GM12878 (cell line): ENCODE measurements around the gene WRAP73. TPM values are rescaled to one million over a fixed set of nuclear protein-coding genes. Genes with fewer than 3 reads are reported as not detected.

Source experiments
- ATAC-seq: fragments of 200-7000 bp; cut with Tn5 transposase; 3 replicates; pipeline ENCODE4 v1.9.1; 2020; ENCODE audit warnings: mild to moderate bottlenecking, moderate library complexity
- BruUV-seq: library from RNA; stranded (reverse); fragments of 400-500 nt; replicated peaks from 2 replicates; lab custom pipeline; 2021; lab: Mats Ljungman, UMichigan
- CTCF ChIA-PET: fragments of 300-600 bp; sonication (Branson Sonifier 250); formaldehyde crosslinking; extraction: SDS; loops from one replicate; lab custom pipeline; 2021; ENCODE audit warnings: inconsistent platforms; lab: Yijun Ruan, JAX
- POLR2A ChIA-PET: fragments of 350-600 bp; formaldehyde crosslinking; extraction: SDS; loops from one replicate; lab custom pipeline; 2021; ENCODE audit warnings: inconsistent platforms; lab: Charles Lee
- RAD21 ChIA-PET: fragments of 300-600 bp; sonication (Branson Sonifier 250); formaldehyde crosslinking; loops from one replicate; lab custom pipeline; 2023; ENCODE audit warnings: antibody characterized with exemption; ENCODE audit not compliant: unreplicated experiment; lab: Charles Lee
- SMC1A ChIA-PET: fragments of 300-600 bp; sonication (Branson Sonifier 250); formaldehyde crosslinking; loops from one replicate; lab custom pipeline; 2023; ENCODE audit not compliant: unreplicated experiment, uncharacterized antibody; lab: Charles Lee
- DNase-seq: peaks from one replicate; pipeline ENCODE4 v3.0.0-alpha.2; 2011; ENCODE audit warnings: low read depth, low spot score
- FAIRE-seq: peaks from 3 replicates; lab custom pipeline; 2011; peaks lifted over from hg19 to GRCh38; lab: Jason Lieb, UNC
- H2AFZ ChIP-seq: 2 replicates; pipeline ENCODE4 v1.6.0; 2011; ENCODE audit warnings: low read depth, low read length, control low read depth; ENCODE audit not compliant: control insufficient read depth
- H3K27ac ChIP-seq: 2 replicates; pipeline ENCODE4 v1.5.1; 2011; ENCODE audit warnings: control low read depth; ENCODE audit not compliant: control insufficient read depth, insufficient read depth
- H3K27me3 ChIP-seq, 2 experiments: replicated peaks in 1 of 2; 2 replicates each; pipeline versions ENCODE4 v1.6.0 to v1.6.1; 2011; ENCODE audit warnings: low read length in 1 of 2; ENCODE audit not compliant: control insufficient read depth in 2 of 2, insufficient read depth in 2 of 2
- H3K36me3 ChIP-seq, 2 experiments: 2 replicates each; pipeline ENCODE4 v1.5.1; 2011; ENCODE audit warnings: low read length in 1 of 2; ENCODE audit not compliant: control insufficient read depth in 2 of 2, insufficient read depth in 2 of 2
- H3K4me1 ChIP-seq: 2 replicates; pipeline ENCODE4 v1.6.1; 2011; ENCODE audit warnings: mild to moderate bottlenecking, low read length, moderate library complexity, mixed read lengths; ENCODE audit not compliant: control insufficient read depth, insufficient read depth
- H3K4me2 ChIP-seq: 2 replicates; pipeline ENCODE4 v1.6.0; 2011; ENCODE audit warnings: control low read depth; ENCODE audit not compliant: control insufficient read depth, insufficient read depth
- H3K4me3 ChIP-seq: fragments of 200-600 bp; sonication (generic); 2 replicates; pipeline ENCODE4 v1.5.1; 2016
- H3K79me2 ChIP-seq: 2 replicates; pipeline ENCODE4 v1.6.0; 2011; ENCODE audit warnings: low read length; ENCODE audit not compliant: control insufficient read depth, insufficient read depth
- H3K9ac ChIP-seq: 2 replicates; pipeline ENCODE4 v1.8.0; 2011; ENCODE audit warnings: low read length, control low read depth, mixed read lengths; ENCODE audit not compliant: control insufficient read depth, insufficient read depth
- H3K9me3 ChIP-seq: replicated peaks from 3 replicates; pipeline ENCODE4 v1.5.1; 2011; ENCODE audit warnings: mild to moderate bottlenecking, low read length; ENCODE audit not compliant: control insufficient read depth, insufficient read depth
- H4K20me1 ChIP-seq: 2 replicates; pipeline ENCODE4 v1.6.0; 2011; ENCODE audit not compliant: control insufficient read depth, insufficient read depth
- CHD4 ChIP-seq: fragments of 200-600 bp; sonication (generic); IDR thresholded peaks from 2 replicates; pipeline ENCODE4 v1.6.1; 2016; ENCODE audit warnings: mild to moderate bottlenecking
- GATAD2B ChIP-seq: fragments of 450-650 bp; conservative IDR thresholded peaks from 2 replicates; pipeline ENCODE4 v1.6.1; 2017; ENCODE audit warnings: low read depth, mild to moderate bottlenecking, moderate library complexity
- HDAC2 ChIP-seq: fragments of 200-600 bp; sonication (generic); IDR thresholded peaks from 2 replicates; pipeline ENCODE4 v1.6.1; 2017
- IKZF1 ChIP-seq: fragments of 450-650 bp; conservative IDR thresholded peaks from 2 replicates; pipeline ENCODE4 v1.6.1; 2017; ENCODE audit warnings: antibody characterized with exemption, mild to moderate bottlenecking
- KDM1A ChIP-seq: fragments of 200-600 bp; sonication (generic); IDR thresholded peaks from 2 replicates; pipeline ENCODE4 v1.6.1; 2016; ENCODE audit warnings: borderline replicate concordance
- NFXL1 ChIP-seq: fragments of 450-650 bp; IDR thresholded peaks from 2 replicates; pipeline ENCODE4 v1.6.1; 2017; ENCODE audit warnings: antibody characterized with exemption, mild to moderate bottlenecking, borderline replicate concordance
- RELA ChIP-seq: fragments of 450-650 bp; IDR thresholded peaks from 2 replicates; pipeline ENCODE4 v1.8.0; 2014; ENCODE audit warnings: borderline replicate concordance; ENCODE audit not compliant: partially characterized antibody
- SMARCA5 ChIP-seq: fragments of 450-650 bp; IDR thresholded peaks from 2 replicates; pipeline ENCODE4 v1.6.1; 2017; ENCODE audit warnings: mild to moderate bottlenecking
- USF2 ChIP-seq: IDR thresholded peaks from 2 replicates; pipeline ENCODE4 v1.6.1; 2011; ENCODE audit warnings: low read depth, low read length, improper control_type of control experiment, borderline replicate concordance
- ZNF592 ChIP-seq: fragments of 450-650 bp; IDR thresholded peaks from 2 replicates; pipeline ENCODE4 v1.6.1; 2017; ENCODE audit warnings: mild to moderate bottlenecking, moderate library complexity
- WGBS: methylation state at CpG from one replicate; pipeline ENCODE4 v1.1.6; 2016; ENCODE audit warnings: low lambda C conversion rate; ENCODE audit not compliant: insufficient replicate concordance, insufficient coverage; ENCODE audit errors: missing lambda C conversion rate; 5-methylcytosine and 5-hydroxymethylcytosine counted together
- in situ Hi-C: fragments of 300-500 bp; cut with MboI; formaldehyde crosslinking; loops from 9 replicates; pipeline ENCODE4 v1.14.3; 2018; ENCODE audit warnings: mixed read lengths
- intact Hi-C: fragments of 100-400 bp; cut with micrococcal nuclease; formaldehyde crosslinking; loops from one replicate; pipeline ENCODE4 v1.14.2; 2022; ENCODE audit not compliant: unreplicated experiment
- polyA plus RNA-seq, 11 experiments: library from polyadenylated mRNA; depleted of rRNA in 4 of 11; unstranded in 6 of 11; stranded (reverse) in 5 of 11; fragments of >200 nt; fragmentation: Nextera tagmentation in 4 of 11; fragmentation: Illumina TruSeq in 1 of 11; extraction: Ambion mirVana in 4 of 11; extraction: Trizol in 1 of 11; gene quantifications; 1 replicate in 1 of 11; 2 replicates in 10 of 11; pipeline versions ENCODE4 v1.2.1 to v1.2.3, GENCODE V29; 2011 to 2016; ENCODE audit warnings: inconsistent platforms in 2 of 11, missing spikeins in 2 of 11, low read depth in 1 of 11
- total RNA-seq, 4 experiments: library from RNA; depleted of rRNA in 3 of 4; stranded (reverse); fragments of >200 nt in 3 of 4; fragmentation: Illumina TruSeq in 1 of 4; extraction: Trizol in 1 of 4; gene quantifications; 2 replicates each; pipeline versions ENCODE4 v1.2.1 to v1.2.3, GENCODE V29; 2013 to 2021

WRAP73 gene
- total and polyA plus RNA-seq, 10 of the 15 experiments (the other 5 are each of a cell fraction or from before 2014, with no cell fraction given) = 3.2 to 65.8 (median 48.0) TPM

GRCh38 chr1:3668585-3669300 lies 18.8 kb upstream of the WRAP73 start:
- intact Hi-C loops (loop anchor here (5.0 kb wide), 1 partner anchor 54 kb away; no protein-coding TSS in a partner anchor), in situ Hi-C loops (no loop called here)
- Histone ChIP-seq H3K79me2 (peaks cover 81% of the 10 kb centered on the region), H3K4me3 (no peak overlapping the region), H2AFZ (no peak overlapping the region), H3K9me3 (no peaks in the 10 kb centered on the region), H3K36me3 (peaks cover 0 to 12% of the 10 kb centered on the region in 2 experiments; a peak in 2 of 4 replicates), H3K4me2 (no peak overlapping the region), H3K27ac (no peak overlapping the region), H3K9ac (no peak overlapping the region), H3K27me3 (no peaks in the 10 kb centered on the region), H3K4me1 (peaks cover 72% of the 10 kb centered on the region), H4K20me1 (no peaks in the 10 kb centered on the region)
- WGBS = 85% methylated on average over 16 of the region's 30 CpGs
- ChIA-PET SMC1A (interaction anchor here (5.8 to 6.0 kb wide), 2 partner anchors 9 to 15 kb away, joined by 54 to 117 read pairs; partner anchors contain the start of gene TP73), CTCF (no interaction called here), POLR2A (interaction anchor here (1.1 to 5.9 kb wide), 2 partner anchors 9 to 15 kb away, joined by 3 to 184 read pairs; partner anchors contain the start of genes TP73 and WRAP73), RAD21 (interaction anchor here (5.7 kb wide), 1 partner anchor 8 kb away, joined by 80 read pairs; no protein-coding TSS in a partner anchor)
- FAIRE-seq = no peak
- ATAC-seq = no peak
- no TSS peak for BruUV-seq
- no peak for DNase-seq
- TF ChIP-seq USF2 (no peak), CHD4 (no peak), KDM1A (no peak), RELA (no peak), IKZF1 (no peak), NFXL1 (no peak), HDAC2 (no peak), ZNF592 (no peak), GATAD2B (no peak), SMARCA5 (no peak)
